Uterus (tissue), 2 donors: ENCODE results near the gene DPP10.

ENCODE experiments used
- POLR2A ChIP-seq, 2 donors: fragments of 450-650 bp; IDR thresholded peaks; one replicate each; pipeline ENCODE4 v1.6.1; 2016; ENCODE audit warnings: antibody characterized with exemption in 2 of 2, mild to moderate bottlenecking in 1 of 2, moderate library complexity in 1 of 2
- TF ChIP-seq, protein P1 (sequence below), 4 experiments: fragments of 200-600 bp in 2 of 4; fragments of 450-650 bp in 2 of 4; sonication (generic) in 2 of 4; IDR thresholded peaks; one replicate each; pipeline ENCODE4 v1.5.1; 2016 to 2019; ENCODE audit warnings: antibody characterized with exemption in 4 of 4, mild to moderate bottlenecking in 2 of 4, moderate library complexity in 1 of 4

DNA sequence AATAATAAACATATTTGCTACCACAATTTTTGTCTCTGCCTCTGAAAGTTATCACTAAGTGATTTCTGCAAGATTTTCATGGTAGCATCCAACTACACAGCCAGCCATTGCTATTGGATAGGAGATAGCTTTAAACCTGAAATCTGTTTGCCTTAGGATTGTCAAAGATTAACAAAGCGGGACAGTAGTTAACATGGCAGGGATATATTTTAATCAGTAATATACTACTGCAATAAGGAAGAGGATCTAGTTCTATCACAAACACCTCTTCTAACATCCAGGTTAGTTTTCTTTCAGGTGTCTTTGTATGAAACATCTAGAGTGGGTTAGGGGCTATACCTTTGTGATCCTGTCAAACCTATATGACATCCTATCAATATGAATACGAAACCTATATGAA is 641.3 kb downstream of the DPP10 start:
- TF ChIP-seq POLR2A (IDR thresholded peaks at IDR 0.05) = no peak
- TF ChIP-seq, protein P1, sequence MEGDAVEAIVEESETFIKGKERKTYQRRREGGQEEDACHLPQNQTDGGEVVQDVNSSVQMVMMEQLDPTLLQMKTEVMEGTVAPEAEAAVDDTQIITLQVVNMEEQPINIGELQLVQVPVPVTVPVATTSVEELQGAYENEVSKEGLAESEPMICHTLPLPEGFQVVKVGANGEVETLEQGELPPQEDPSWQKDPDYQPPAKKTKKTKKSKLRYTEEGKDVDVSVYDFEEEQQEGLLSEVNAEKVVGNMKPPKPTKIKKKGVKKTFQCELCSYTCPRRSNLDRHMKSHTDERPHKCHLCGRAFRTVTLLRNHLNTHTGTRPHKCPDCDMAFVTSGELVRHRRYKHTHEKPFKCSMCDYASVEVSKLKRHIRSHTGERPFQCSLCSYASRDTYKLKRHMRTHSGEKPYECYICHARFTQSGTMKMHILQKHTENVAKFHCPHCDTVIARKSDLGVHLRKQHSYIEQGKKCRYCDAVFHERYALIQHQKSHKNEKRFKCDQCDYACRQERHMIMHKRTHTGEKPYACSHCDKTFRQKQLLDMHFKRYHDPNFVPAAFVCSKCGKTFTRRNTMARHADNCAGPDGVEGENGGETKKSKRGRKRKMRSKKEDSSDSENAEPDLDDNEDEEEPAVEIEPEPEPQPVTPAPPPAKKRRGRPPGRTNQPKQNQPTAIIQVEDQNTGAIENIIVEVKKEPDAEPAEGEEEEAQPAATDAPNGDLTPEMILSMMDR (IDR thresholded peaks at IDR 0.05) = no peak
